GM19397 (cell line): ENCODE data around the gene RHBDL3.

Source experiments
- ATAC-seq: cut with Tn5 transposase; IDR thresholded peaks from one replicate; pipeline ENCODE4 v1.9.1; 2021; ENCODE audit warnings: mild to moderate bottlenecking, moderate library complexity; ENCODE audit not compliant: unreplicated experiment

The RHBDL3 gene

GRCh38 chr17:32355649-32356377, 90.2 kb downstream of the RHBDL3 start:
- no peak for ATAC-seq

- no peak for ATAC-seq
These were observed 90.7 kb downstream of the RHBDL3 start for GRCh38 chr17:32356378-32356743.

- no peak for ATAC-seq
These were observed 91.1 kb downstream of the RHBDL3 start for GRCh38 chr17:32356750-32357149.

GRCh38 chr17:32357615-32358014, 92.0 kb downstream of the RHBDL3 start:
- ATAC-seq: no peak

- ATAC-seq: no peak
These were observed 95.6 kb downstream of the RHBDL3 start for GRCh38 chr17:32361270-32361669.

- no peak for ATAC-seq
These were observed 104.8 kb downstream of the RHBDL3 start for GRCh38 chr17:32370426-32370825.
